D721Med (cell line): Measurements from ENCODE around the gene LTA.
"Not testable (repeated sequence)": the region's sequence is repeated elsewhere in the genome, so short reads cannot be mapped to it uniquely, and the experiment has no call there.

Experiments used
- DNase-seq: peaks from one replicate; pipeline ENCODE4 v3.0.0; 2011; ENCODE audit warnings: low spot score; ENCODE audit not compliant: insufficient read length
- FAIRE-seq: peaks from 2 replicates; lab custom pipeline; 2011; peaks lifted over from hg19 to GRCh38; lab: Jason Lieb, UNC
- TF ChIP-seq, protein P1 (sequence below): IDR thresholded peaks from 2 replicates; pipeline ENCODE4 v1.5.1; 2012; ENCODE audit warnings: mild to moderate bottlenecking, control low read depth; ENCODE audit not compliant: insufficient read depth; ENCODE audit errors: missing control alignments

Gene LTA

DNA sequence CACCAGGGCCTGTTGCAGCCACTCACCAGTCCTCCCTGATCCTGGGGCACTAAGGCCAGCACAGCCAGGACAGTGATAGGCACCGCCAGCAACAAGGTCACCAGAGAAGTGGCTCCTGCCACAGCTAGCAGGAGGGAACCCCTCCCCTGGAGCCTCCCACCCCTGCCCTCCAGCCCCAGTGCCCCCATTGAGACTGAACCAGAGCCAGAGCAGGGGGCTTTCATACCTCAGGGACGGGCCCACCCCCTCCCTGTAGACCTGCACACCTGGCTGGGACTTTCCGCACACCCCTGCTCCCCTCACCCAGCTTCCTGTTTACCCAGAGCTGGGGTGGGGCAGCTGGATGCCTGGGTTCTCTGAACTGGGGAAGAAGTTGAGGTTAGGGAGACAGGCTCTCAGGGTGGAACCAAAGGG, 10.1 kb downstream of the LTA start, which contains the start of gene LTB:
TSS of gene LTB (minus strand) at position 195 of the 414 bp plus-strand sequence. CDS start at position 188, 7 bp downstream.
- TF ChIP-seq, protein P1, sequence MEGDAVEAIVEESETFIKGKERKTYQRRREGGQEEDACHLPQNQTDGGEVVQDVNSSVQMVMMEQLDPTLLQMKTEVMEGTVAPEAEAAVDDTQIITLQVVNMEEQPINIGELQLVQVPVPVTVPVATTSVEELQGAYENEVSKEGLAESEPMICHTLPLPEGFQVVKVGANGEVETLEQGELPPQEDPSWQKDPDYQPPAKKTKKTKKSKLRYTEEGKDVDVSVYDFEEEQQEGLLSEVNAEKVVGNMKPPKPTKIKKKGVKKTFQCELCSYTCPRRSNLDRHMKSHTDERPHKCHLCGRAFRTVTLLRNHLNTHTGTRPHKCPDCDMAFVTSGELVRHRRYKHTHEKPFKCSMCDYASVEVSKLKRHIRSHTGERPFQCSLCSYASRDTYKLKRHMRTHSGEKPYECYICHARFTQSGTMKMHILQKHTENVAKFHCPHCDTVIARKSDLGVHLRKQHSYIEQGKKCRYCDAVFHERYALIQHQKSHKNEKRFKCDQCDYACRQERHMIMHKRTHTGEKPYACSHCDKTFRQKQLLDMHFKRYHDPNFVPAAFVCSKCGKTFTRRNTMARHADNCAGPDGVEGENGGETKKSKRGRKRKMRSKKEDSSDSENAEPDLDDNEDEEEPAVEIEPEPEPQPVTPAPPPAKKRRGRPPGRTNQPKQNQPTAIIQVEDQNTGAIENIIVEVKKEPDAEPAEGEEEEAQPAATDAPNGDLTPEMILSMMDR = no peak
- DNase-seq (no peak), FAIRE-seq (no peak)

DNA sequence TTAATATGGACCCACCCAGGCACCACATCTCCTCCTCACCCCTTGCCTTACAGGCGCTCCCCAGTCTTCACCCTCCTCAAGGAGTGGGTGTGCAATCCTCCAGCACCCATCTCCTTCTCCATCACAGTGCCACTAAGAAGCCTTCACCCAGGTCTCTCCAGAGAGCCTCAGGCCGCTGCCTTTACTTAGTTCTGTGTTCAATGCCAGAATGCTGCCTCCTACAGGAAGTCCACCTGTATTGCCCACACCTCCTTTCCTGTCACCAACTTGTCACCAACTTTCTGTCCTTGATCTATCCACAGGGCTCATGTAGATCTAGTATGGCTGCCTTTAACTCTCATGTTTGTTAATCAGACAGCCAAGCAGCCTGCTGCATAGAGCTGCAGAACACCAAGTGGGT, 13.4 kb downstream of the LTA start:
- FAIRE-seq (no peak), DNase-seq (no peak)
- TF ChIP-seq, protein P1 = peak; percentile 21

DNA sequence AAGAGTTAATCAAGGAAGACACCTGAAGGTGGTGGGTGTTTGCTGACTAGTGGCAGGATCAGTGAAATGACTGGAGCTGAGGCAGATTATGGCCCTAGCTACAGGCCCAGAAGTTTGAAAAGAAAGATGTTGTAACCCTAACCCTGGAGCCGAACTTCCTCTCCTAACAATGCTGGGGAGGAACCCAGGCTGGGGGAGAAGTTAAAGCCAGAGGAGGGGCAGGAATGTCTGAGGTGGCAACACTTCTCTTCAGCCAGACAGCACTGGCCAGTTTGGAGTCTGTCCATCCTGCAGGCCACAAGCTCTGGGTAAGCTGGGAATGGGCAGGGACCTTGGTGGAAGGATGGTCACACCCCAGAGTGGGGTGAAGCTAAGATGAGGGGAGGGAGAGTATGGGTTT, 13.9 kb downstream of the LTA start, which contains the start of gene LST1:
TSS of gene LST1 (plus strand) at position 270 of the 400 bp plus-strand sequence. CDS start 1,023 bp downstream, outside the sequence.
- DNase-seq (no peak), FAIRE-seq (no peak)
- TF ChIP-seq, protein P1 = no peak

DNA sequence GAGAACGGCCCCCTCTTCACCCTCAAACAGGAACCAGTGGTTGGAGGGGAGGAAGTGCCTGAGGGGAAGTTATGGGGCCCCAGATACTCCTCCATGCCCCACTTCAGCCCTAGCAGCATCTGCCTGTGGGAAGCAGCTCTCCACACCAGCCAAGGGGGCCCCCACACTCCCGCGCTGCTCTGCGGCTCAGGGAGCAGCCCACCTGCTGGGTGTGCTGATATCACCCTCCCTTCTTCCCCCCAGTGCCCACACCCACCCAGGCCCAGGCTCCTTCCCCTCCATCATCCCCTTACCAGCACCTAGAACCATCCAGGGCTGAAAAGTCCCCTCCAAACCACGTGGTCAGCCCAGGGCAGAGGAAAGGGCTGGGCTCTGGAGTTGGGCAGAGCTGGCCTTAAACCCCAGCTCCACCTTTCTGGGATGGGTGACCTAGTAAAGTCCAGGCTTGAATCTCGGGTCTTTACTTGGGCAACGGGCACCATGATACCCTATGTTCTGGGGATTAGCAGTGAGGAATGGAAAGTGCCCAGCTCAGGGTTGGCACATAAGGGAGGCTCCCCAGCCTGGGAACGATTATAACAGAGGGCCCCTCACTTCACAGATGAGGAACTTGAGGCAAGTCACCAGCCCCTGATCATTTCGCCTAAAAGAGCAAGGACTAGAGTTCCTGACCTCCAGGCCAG, 14.7 kb downstream of the LTA start:
- DNase-seq (no peak), FAIRE-seq (no peak)
- TF ChIP-seq, protein P1 = no peak

DNA sequence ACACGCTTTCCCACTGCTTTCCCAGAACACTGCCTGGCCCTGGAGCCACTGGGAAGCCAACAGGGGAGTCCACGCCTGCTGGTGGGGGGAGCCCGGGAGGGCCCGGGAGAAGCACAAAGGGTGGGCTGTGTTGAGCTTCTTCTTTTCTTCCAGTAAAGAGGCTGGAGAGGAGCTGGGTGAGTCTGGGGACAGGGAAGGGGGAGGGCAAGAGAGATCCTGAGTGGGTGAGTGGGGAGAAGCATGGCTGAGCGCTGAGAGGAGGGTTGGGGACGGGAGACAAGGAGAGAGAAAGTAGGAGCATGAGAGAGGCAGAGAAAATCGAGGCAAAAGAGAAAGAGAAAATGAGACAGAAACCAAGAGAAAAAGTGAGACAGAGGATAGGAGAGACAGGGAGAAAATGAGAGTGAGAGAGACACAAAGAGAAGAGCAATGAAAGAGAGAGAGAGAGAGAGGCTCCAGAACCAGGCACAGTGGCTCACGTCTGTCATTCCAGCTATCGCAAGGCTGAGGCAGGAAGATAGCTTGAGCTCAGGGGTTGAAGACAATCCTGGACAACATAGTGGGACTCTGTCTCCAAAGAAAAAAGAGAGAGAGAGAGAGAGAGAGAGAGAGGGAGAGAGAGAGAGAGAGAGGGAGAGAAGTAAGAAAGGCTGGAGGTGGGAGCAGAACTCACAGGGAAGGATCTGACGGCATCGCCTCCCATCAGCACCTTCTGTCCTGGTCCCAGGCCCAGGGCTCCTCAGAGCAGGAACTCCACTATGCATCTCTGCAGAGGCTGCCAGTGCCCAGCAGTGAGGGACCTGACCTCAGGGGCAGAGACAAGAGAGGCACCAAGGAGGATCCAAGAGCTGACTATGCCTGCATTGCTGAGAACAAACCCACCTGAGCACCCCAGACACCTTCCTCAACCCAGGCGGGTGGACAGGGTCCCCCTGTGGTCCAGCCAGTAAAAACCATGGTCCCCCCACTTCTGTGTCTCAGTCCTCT, 16.0 kb downstream of the LTA start:
- DNase-seq = no peak
- no peak for FAIRE-seq
- TF ChIP-seq, protein P1 = no peak

DNA sequence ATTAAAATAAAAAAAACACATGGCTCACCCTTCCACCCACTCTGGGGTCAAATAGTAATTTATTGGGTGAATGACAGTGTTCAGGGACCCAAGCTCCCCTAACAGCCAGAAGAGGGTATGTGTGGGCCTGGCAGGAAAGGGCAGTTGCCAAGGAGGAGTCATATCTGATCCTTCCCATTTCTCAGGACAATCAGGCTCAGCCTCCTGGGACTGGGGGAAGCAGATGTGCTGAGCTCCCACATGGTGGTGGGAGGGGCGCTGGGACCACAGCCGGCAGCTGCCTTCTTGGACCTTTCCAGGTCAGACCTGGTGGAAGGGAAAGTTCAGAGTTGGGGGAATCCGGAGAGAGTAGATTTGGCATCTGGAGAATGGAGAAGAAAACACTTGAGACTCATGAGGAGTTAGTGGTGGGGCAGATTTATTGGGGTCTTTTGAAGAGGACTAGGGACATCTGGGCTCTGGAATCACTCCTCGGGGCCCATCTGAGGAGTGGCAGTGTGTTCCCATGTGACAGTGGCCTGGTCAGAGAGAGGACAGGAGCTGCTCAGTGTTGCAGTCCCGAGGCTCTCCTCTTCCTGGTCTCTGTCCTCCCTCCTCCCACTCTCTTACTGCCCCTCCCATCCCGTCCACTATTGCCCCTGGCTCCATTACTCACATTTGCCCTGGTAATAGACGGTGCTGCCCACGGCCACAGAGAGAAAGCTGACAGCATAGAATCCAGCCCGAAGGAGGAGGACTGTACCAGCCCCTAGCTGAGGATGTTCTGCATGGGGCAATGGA, 17.0 kb downstream of the LTA start:
- TF ChIP-seq, protein P1 = no peak
- FAIRE-seq = no peak
- no peak for DNase-seq

DNA sequence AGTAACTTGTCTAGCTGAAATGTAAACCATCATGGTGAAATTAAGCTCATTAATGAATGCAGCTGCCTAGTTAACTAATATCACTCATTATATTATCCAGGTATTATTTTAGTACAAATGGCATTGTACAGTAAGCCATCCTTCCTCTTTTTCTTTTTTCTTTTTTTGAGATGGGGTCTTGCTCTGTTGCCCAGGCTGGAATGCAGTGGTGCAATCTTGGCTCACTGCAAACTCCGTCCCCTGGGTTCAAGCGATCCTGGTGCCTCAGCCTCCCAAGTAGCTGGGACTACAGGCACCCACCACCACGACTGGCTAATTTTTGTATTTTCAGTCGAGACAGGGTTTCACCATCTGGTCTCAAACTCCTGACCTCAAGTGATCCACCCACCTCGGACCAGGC, 18.6 kb downstream of the LTA start:
- not testable (repeated sequence) for FAIRE-seq, DNase-seq
